ENCODE measurements around the gene PPP4R3B.

PPP4R3B gene

DNA sequence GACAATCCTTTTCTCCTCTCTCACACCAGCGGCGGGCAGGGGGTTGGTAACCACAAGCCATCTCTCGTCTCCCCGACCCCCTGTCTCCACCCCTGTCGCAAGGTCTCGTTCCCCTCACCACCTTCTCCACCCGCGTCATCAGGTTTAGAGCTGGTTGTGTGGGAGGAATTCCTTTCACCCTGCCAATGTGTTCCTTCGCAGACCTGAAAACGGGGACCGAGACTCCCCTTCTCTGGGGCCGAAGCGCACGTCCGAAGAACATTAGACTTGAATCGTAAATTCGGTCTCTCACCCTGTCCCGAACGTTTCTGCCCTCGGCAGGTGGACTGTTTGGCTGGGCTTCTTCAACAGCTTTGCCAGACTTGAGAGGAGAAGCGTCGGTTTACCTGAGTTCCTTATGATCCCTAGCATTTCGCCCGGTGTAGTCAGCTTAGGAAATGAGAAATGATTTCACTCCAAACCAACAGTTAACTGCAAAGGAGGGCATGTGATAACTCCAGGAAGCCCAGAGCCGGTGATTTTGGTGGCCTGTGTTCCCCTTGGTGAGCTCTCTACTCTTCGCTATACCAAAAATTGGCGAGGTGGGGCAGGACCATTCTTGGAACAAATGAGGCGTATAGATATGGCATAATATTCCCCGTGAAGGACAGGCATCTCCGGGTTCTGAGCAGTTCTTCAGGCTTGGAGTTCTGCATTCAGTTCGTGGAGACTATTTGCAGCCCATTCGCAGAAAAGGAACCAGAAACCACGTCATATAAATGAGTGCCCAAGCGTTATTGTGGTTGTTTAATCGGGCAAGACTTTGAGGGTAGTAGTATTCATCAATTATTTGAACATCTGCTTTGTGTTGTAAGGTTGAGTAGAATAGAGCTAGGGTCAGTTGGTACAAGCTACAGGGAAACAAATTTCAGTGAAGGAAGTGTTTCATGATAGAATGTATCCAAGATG is 97.2 kb downstream of the PPP4R3B start:
- H3K4me2 ChIP-seq (ENCODE audit: low read depth, low read length, poor library complexity, severe bottlenecking): peak overlapping the region; percentile 98
- TF ChIP-seq, protein P1, sequence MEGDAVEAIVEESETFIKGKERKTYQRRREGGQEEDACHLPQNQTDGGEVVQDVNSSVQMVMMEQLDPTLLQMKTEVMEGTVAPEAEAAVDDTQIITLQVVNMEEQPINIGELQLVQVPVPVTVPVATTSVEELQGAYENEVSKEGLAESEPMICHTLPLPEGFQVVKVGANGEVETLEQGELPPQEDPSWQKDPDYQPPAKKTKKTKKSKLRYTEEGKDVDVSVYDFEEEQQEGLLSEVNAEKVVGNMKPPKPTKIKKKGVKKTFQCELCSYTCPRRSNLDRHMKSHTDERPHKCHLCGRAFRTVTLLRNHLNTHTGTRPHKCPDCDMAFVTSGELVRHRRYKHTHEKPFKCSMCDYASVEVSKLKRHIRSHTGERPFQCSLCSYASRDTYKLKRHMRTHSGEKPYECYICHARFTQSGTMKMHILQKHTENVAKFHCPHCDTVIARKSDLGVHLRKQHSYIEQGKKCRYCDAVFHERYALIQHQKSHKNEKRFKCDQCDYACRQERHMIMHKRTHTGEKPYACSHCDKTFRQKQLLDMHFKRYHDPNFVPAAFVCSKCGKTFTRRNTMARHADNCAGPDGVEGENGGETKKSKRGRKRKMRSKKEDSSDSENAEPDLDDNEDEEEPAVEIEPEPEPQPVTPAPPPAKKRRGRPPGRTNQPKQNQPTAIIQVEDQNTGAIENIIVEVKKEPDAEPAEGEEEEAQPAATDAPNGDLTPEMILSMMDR (IDR thresholded peaks at IDR 0.05; ENCODE audit: insufficient read depth, low read length, poor library complexity, severe bottlenecking): no peak
- no peak for TF ChIP-seq EZH2phosphoT487 (conservative IDR thresholded peaks at IDR 0.05; ENCODE audit: low read length)
- H2AFZ ChIP-seq (ENCODE audit: low read depth, low read length, severe bottlenecking): peak overlapping the region; percentile 90
- no peaks in the 10 kb centered on the region for H4K20me1 ChIP-seq (ENCODE audit: low read depth, low read length)
- H3K79me2 ChIP-seq (ENCODE audit: insufficient read depth, low read length): no peaks in the 10 kb centered on the region
- H3K9ac ChIP-seq (ENCODE audit: low read length): peak overlapping the region; percentile 64
- H3K27ac ChIP-seq (ENCODE audit: low read depth, low read length): no peak overlapping the region
- H3K27me3 ChIP-seq (ENCODE audit: low read length): no peaks in the 10 kb centered on the region
- no peaks in the 10 kb centered on the region for H3K9me2 ChIP-seq (replicated peaks; ENCODE audit: insufficient read depth, low read length)
- H3K36me3 ChIP-seq (ENCODE audit: low read length): no peaks in the 10 kb centered on the region
- H3K4me3 ChIP-seq (ENCODE audit: insufficient read depth, low read length, poor library complexity, severe bottlenecking): peak overlapping the region; percentile 79
- no peaks in the 10 kb centered on the region for H3K9me3 ChIP-seq (ENCODE audit: insufficient read depth, low read length)
- peaks cover 4% of the 10 kb centered on the region; the same call in 1 of the 2 replicates for H3F3A ChIP-seq (ENCODE audit: insufficient read depth)

DNA sequence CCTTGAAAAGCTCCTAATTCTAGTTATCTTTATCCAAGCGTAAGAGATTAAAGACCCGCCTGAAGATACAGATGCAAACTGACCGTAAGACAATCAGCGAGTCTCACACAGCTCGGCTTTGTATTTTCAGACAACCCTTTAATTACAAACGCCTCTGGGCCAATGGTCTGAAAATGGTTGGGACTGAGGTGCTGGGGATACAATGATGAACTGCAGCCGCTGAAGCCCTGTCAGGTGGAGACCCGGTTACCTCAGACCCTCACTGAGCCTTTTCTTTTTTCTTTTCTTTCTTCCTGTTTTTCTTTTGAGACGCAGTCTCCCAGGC is 98.6 kb downstream of the PPP4R3B start:
- peak overlapping the region; percentile 98 for H3K4me2 ChIP-seq (ENCODE audit: low read depth, low read length, poor library complexity, severe bottlenecking)
- no peak for TF ChIP-seq EZH2phosphoT487 (conservative IDR thresholded peaks at IDR 0.05; ENCODE audit: low read length)
- TF ChIP-seq, protein P1 (IDR thresholded peaks at IDR 0.05; ENCODE audit: insufficient read depth, low read length, poor library complexity, severe bottlenecking): no peak
- no peak overlapping the region for H3K27ac ChIP-seq (ENCODE audit: low read depth, low read length)
- no peaks in the 10 kb centered on the region for H3K9me2 ChIP-seq (replicated peaks; ENCODE audit: insufficient read depth, low read length)
- no peaks in the 10 kb centered on the region for H3K9me3 ChIP-seq (ENCODE audit: insufficient read depth, low read length)
- H3K27me3 ChIP-seq (ENCODE audit: low read length): no peaks in the 10 kb centered on the region
- H2AFZ ChIP-seq (ENCODE audit: low read depth, low read length, severe bottlenecking): peak overlapping the region; percentile 95
- peak overlapping the region; percentile 64 for H3K9ac ChIP-seq (ENCODE audit: low read length)
- peaks cover 4% of the 10 kb centered on the region; the same call in 1 of the 2 replicates for H3F3A ChIP-seq (ENCODE audit: insufficient read depth)
- no peaks in the 10 kb centered on the region for H3K79me2 ChIP-seq (ENCODE audit: insufficient read depth, low read length)
- peak overlapping the region; percentile 79 for H3K4me3 ChIP-seq (ENCODE audit: insufficient read depth, low read length, poor library complexity, severe bottlenecking)
- H3K36me3 ChIP-seq (ENCODE audit: low read length): no peaks in the 10 kb centered on the region
- H4K20me1 ChIP-seq (ENCODE audit: low read depth, low read length): no peaks in the 10 kb centered on the region

DNA sequence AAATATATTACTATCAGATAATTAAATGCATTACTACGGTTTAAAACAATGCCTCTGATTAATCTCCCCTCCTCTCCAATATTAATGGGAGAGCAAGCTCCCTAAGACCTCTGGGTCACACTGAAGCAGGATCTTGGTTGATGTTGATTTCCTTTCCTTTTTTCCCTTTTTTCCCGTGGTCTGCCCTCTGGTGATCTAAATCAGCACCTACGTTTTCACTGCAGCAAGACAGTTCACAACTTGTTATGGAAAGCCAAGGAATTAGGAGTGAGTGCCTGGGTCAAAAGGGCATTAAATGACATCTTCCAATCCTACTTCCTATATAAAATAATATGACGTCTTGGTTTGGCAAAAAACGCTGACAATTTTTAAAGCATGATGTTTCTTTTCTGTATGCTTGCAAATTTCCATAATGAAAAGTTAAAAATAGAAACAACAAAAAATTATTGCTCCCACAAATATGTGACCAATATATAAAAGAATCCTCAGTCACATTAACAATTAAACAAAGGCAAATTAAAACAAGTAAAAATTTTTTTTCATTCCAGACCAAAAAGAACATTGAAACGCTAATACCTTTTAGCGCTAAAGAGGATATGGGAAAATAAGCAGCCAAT is 105.8 kb downstream of the PPP4R3B start:
- TF ChIP-seq, protein P1 (IDR thresholded peaks at IDR 0.05; ENCODE audit: insufficient read depth, low read length, poor library complexity, severe bottlenecking): no peak
- TF ChIP-seq EZH2phosphoT487 (conservative IDR thresholded peaks at IDR 0.05; ENCODE audit: low read length): no peak
- H3K9ac ChIP-seq (ENCODE audit: low read length): no peak overlapping the region
- H3F3A ChIP-seq (ENCODE audit: insufficient read depth): no peaks in the 10 kb centered on the region; the same call in 1 of the 2 replicates

More for the DNA sequence above, 105.8 kb downstream of the PPP4R3B start:
- Histone ChIP-seq H3K4me3 (ENCODE audit: insufficient read depth, low read length, poor library complexity, severe bottlenecking) (no peak overlapping the region), H3K36me3 (ENCODE audit: low read length) (no peaks in the 10 kb centered on the region), H3K9me3 (ENCODE audit: insufficient read depth, low read length) (no peaks in the 10 kb centered on the region), H3K4me2 (ENCODE audit: low read depth, low read length, poor library complexity, severe bottlenecking) (no peak overlapping the region), H3K27me3 (ENCODE audit: low read length) (no peaks in the 10 kb centered on the region), H3K27ac (ENCODE audit: low read depth, low read length) (no peak overlapping the region), H2AFZ (ENCODE audit: low read depth, low read length, severe bottlenecking) (no peak overlapping the region), H4K20me1 (ENCODE audit: low read depth, low read length) (no peaks in the 10 kb centered on the region), H3K79me2 (ENCODE audit: insufficient read depth, low read length) (no peaks in the 10 kb centered on the region), H3K9me2 (replicated peaks; ENCODE audit: insufficient read depth, low read length) (no peaks in the 10 kb centered on the region)

Measured in SU-DHL-6 (cell line).